ENCODE measurements around the gene AUTS2.
A peak's percentile ranks its signal among the peaks of the same experiment; 100 is the strongest.

The AUTS2 gene

GRCh38 chr7:70047891-70048448 is 449.7 kb downstream of the AUTS2 start:
- DNase-seq, result no peak

GRCh38 chr7:70051726-70052125 is 453.5 kb downstream of the AUTS2 start:
- no peak for DNase-seq

GRCh38 chr7:70052691-70053090 is 454.4 kb downstream of the AUTS2 start:
- DNase-seq, result no peak

- no peak for DNase-seq
Observed at GRCh38 chr7:70053421-70053820, 455.1 kb downstream of the AUTS2 start.

GRCh38 chr7:70053989-70054388 is 455.7 kb downstream of the AUTS2 start:
- no peak for DNase-seq

GRCh38 chr7:70056363-70056762 is 458.1 kb downstream of the AUTS2 start:
- DNase-seq, result no peak

GRCh38 chr7:70060298-70061068 is 462.2 kb downstream of the AUTS2 start:
- DNase-seq, result peak; percentile 9

GRCh38 chr7:70063371-70063770 is 465.1 kb downstream of the AUTS2 start:
- DNase-seq, result no peak

- DNase-seq, result no peak
Observed at GRCh38 chr7:70063927-70064326, 465.7 kb downstream of the AUTS2 start.

- no peak for DNase-seq
Observed at GRCh38 chr7:70066844-70067243, 468.6 kb downstream of the AUTS2 start.

GRCh38 chr7:70068531-70068930 is 470.3 kb downstream of the AUTS2 start:
- DNase-seq, result no peak

- DNase-seq, result no peak
Observed at GRCh38 chr7:70069977-70070376, 471.7 kb downstream of the AUTS2 start.

GRCh38 chr7:70071766-70072165 is 473.5 kb downstream of the AUTS2 start:
- DNase-seq, result no peak

GRCh38 chr7:70072220-70072619 is 473.9 kb downstream of the AUTS2 start:
- DNase-seq, result no peak

- no peak for DNase-seq
Observed at GRCh38 chr7:70076325-70076724, 478.1 kb downstream of the AUTS2 start.

GRCh38 chr7:70082099-70082611 is 483.9 kb downstream of the AUTS2 start:
- no peak for DNase-seq

GRCh38 chr7:70091362-70091761 is 493.1 kb downstream of the AUTS2 start:
- no peak for DNase-seq

- DNase-seq, result no peak
Observed at GRCh38 chr7:70092314-70093204, 494.3 kb downstream of the AUTS2 start.

- DNase-seq, result no peak
Observed at GRCh38 chr7:70093205-70093904, 495.1 kb downstream of the AUTS2 start.

- no peak for DNase-seq
Observed at GRCh38 chr7:70094831-70095230, 496.6 kb downstream of the AUTS2 start.

GRCh38 chr7:70097645-70098044 is 499.4 kb downstream of the AUTS2 start:
- no peak for DNase-seq

- DNase-seq, result no peak
Observed at GRCh38 chr7:70098133-70098561, 499.9 kb downstream of the AUTS2 start.

Measured in CD4-positive, alpha-beta T cell treated with Interleukin-10 for 1 hour (primary cell).